PFSK-1 (cell line): Measurements from ENCODE around the gene USP49.

Source experiments
- POLR2AphosphoS5 ChIP-seq: IDR thresholded peaks from 2 replicates; pipeline ENCODE4 v1.6.1; 2012; ENCODE audit warnings: low read depth, mild to moderate bottlenecking, control low read depth, low read length, moderate library complexity
- SIN3A ChIP-seq: IDR thresholded peaks from 2 replicates; pipeline ENCODE4 v1.6.1; 2012; ENCODE audit warnings: mild to moderate bottlenecking, low read length, moderate library complexity, borderline replicate concordance; ENCODE audit not compliant: insufficient read depth
- TAF1 ChIP-seq: IDR thresholded peaks from 2 replicates; pipeline ENCODE4 v1.6.1; 2012; ENCODE audit warnings: low read length, control low read depth, borderline replicate concordance; ENCODE audit not compliant: insufficient read depth
- TF ChIP-seq, protein P1 (sequence below), 2 experiments: IDR thresholded peaks; 2 replicates each; pipeline versions ENCODE4 v1.6.1 to v1.8.0; 2011 to 2012; ENCODE audit warnings: low read depth in 2 of 2, low read length in 2 of 2, control low read depth in 1 of 2, inconsistent platforms in 1 of 2, mild to moderate bottlenecking in 1 of 2, moderate library complexity in 1 of 2; ENCODE audit not compliant: insufficient read depth in 1 of 2

GRCh38 chr6:41758641-41759035, 136.5 kb downstream of the USP49 start:
- TF ChIP-seq, protein P1, sequence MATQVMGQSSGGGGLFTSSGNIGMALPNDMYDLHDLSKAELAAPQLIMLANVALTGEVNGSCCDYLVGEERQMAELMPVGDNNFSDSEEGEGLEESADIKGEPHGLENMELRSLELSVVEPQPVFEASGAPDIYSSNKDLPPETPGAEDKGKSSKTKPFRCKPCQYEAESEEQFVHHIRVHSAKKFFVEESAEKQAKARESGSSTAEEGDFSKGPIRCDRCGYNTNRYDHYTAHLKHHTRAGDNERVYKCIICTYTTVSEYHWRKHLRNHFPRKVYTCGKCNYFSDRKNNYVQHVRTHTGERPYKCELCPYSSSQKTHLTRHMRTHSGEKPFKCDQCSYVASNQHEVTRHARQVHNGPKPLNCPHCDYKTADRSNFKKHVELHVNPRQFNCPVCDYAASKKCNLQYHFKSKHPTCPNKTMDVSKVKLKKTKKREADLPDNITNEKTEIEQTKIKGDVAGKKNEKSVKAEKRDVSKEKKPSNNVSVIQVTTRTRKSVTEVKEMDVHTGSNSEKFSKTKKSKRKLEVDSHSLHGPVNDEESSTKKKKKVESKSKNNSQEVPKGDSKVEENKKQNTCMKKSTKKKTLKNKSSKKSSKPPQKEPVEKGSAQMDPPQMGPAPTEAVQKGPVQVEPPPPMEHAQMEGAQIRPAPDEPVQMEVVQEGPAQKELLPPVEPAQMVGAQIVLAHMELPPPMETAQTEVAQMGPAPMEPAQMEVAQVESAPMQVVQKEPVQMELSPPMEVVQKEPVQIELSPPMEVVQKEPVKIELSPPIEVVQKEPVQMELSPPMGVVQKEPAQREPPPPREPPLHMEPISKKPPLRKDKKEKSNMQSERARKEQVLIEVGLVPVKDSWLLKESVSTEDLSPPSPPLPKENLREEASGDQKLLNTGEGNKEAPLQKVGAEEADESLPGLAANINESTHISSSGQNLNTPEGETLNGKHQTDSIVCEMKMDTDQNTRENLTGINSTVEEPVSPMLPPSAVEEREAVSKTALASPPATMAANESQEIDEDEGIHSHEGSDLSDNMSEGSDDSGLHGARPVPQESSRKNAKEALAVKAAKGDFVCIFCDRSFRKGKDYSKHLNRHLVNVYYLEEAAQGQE (IDR thresholded peaks at IDR 0.05; ENCODE audit: insufficient read depth in 1 of 2, low read depth in 2 of 2, low read length in 2 of 2), result no peak
- TF ChIP-seq POLR2AphosphoS5, result no peak
- no peak for TF ChIP-seq TAF1
- TF ChIP-seq SIN3A, result no peak
